HG02763 (cell line): ENCODE results near the gene ST6GALNAC3.
"Not testable (repeated sequence)": the region's sequence is repeated elsewhere in the genome, so short reads cannot be mapped to it uniquely, and the experiment has no call there.

Experiments used
- ATAC-seq: cut with Tn5 transposase; IDR thresholded peaks from one replicate; pipeline ENCODE4 v1.9.1; 2021; ENCODE audit warnings: mild to moderate bottlenecking, moderate library complexity; ENCODE audit not compliant: unreplicated experiment

The ST6GALNAC3 gene

DNA sequence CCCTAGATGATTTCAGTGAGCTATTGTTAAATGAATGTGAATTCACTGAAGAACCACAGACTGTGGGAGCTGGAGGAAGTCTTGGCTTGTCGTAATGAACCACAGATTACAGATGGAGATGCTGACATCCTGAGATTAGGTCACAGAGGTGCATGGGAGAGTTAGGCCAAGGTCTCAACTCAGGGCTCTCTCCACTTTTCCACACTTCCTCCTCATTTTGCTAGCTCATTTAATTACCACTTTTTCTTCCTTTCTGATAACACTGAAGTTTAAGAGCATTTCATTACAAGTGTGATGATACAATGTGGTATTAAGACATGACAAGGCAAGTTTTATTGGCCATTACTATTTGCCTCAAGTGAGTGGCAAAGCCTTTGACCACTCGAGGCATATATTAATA, 30.8 kb downstream of the ST6GALNAC3 start:
- no peak for ATAC-seq

GRCh38 chr1:76106251-76106650, 31.7 kb downstream of the ST6GALNAC3 start:
- no peak for ATAC-seq

- no peak for ATAC-seq
These were observed 32.2 kb downstream of the ST6GALNAC3 start for GRCh38 chr1:76106719-76107235.

DNA sequence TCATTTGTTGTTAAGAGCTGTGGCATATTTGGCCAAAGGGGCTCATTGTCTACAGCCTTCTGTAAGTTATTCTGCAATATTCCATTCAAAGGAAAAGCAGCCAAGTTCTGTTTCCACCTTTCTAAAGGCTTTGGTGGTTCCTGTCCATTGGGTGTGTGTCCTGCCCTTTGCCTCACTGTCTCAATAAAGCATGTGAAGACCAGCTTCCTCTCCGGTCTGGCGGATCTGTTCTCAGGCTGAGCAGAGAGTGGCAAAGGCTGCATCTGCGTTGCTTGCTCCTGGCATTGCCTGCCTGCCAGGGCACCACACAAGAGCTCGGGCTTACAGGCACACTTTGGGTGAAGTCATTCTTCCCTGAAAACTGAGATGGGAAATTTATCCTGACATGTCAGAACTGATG, 34.9 kb downstream of the ST6GALNAC3 start:
- ATAC-seq, result no peak

DNA sequence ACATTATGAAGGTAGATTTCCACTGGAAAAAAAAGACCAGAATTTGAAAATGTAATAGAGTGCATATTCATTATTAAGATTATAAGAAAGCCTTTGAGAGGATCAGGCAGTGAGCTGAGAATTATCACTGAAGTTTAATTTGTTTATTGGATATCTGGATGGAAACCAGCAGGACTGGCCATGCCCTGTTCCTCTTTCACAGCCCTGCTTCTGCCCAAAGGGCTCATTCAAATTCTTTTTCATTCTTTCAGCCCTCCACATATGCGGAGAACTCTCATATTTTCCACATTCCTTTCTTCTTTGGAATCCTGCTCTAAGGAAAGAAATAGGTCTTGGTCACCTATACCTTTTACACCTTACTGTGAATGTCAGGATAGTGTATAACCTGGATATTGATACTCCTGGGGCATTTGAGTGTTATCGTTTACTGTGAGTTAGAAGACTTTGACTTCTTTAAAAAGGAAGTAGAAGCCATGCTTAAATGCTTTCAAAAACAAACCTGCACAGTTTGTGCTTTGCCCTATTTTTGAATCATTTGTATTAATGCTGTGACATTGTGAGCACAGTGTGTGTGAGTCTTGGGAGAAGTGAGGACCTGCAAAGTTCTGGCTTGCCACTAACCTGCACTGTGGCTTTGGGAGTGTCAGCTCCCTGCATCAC, 35.5 kb downstream of the ST6GALNAC3 start:
- ATAC-seq, result no peak

- no peak for ATAC-seq
These were observed 36.1 kb downstream of the ST6GALNAC3 start for GRCh38 chr1:76110666-76111065.

DNA sequence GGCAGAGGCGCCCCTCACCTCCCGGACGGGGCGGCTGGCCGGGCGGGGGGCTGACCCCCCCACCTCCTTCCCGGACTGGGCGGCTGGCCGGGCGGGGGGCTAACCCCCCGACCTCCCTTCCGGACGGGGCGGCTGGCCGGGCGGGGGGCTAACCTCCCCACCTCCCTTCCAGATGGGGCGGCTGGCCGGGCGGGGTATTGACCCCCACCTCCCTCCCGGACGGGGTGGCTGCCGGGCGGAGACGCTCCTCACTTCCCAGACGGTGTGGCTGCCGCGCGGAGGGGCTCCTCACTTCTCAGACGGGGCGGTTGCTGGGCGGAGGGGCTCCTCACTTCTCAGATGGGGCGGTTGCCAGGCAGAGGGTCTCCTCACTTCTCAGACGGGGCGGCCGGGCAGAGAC, 37.8 kb downstream of the ST6GALNAC3 start:
- ATAC-seq, result not testable (repeated sequence)

DNA sequence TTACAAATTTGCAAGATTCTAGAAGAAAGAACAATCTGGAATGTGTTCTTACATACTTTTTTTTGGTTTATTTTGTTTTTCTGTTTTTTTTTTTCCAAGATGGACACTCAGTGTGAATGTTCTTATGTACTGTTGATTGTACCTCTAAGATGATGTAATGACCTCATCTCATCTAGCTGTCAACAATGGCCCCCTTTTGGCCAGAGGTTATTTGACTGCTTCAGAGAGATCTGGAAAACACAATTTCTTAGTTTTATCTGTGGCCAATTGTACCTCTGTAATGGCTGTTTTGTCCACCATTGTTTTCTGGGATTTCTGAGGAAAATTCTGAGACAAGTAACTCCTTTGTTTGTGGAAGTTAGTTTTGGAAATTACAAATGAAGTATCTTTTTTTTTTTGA, 38.9 kb downstream of the ST6GALNAC3 start:
- no peak for ATAC-seq

- ATAC-seq, result no peak
These were observed 40.6 kb downstream of the ST6GALNAC3 start for GRCh38 chr1:76115171-76115570.

DNA sequence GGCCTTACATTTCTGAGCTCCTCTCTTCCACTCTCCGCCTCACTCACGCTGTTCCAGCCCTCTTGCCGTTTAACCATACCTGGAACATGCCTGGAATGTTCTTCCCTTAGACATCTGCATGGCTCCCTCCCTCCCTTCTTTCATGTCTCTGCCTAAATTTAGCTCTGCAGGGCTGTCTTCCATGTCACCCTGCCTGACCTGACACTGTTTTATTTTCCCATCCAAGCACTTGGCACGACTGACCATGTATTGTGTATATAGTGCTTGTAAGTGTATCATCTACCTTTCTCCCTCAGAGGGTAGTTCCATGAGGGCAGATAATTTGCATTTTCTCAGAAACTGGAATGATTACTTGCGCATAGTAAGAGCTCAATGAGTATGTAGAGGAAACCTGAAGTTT, 47.3 kb downstream of the ST6GALNAC3 start:
- ATAC-seq, result no peak

- ATAC-seq, result no peak
These were observed 47.7 kb downstream of the ST6GALNAC3 start for GRCh38 chr1:76122271-76122670.

DNA sequence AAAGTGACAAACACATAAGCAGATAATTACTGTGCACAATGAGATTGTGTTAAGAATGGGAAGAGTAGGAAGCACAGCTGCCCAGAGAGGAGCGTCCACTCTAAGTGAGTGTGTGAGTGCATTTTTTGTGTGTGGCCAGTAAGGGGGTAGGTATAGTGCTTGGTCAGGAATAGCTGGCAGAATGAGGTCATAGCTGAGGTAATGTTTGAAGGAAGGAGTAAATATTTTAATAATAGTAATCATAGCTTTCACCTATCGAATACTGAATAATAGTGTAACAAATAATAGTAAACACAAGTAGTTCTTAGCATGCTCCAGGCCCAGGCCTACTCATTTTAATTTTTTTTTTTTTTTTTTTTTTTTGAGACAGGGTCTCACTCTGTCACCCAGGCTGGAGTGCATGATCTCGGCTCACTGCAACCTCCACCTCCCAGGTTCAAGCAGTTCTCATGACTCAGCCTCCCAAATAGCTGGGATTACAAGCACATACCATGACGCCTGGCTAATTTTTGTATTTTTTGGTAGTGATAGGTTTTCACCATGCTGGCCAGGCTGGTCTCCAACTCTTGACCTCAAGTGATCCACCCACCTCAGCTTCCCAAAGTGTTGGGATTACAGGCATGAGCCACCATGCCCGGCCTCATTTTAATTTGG, 49.0 kb downstream of the ST6GALNAC3 start:
- not testable (repeated sequence) for ATAC-seq

DNA sequence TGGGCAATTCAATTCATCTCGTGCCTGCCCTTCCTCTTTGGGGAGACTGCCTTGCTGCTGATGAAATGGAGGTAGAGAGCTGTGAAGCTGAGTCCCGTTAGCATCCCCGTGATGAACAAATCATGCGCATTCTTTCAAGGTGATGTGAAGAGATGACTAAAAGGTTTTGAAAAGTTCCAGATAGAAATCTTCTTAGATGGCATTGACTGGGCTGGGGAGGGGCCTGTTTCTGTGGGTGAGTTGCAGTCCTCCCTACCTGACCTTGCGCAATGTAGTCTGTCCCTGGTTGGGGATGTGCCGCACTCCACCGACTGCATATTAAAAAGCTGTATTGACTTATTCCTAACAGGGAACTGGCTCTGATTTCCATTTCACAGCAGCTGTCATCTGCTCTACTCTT, 49.6 kb downstream of the ST6GALNAC3 start:
- no peak for ATAC-seq

- no peak for ATAC-seq
These were observed 51.1 kb downstream of the ST6GALNAC3 start for GRCh38 chr1:76125473-76126219.

DNA sequence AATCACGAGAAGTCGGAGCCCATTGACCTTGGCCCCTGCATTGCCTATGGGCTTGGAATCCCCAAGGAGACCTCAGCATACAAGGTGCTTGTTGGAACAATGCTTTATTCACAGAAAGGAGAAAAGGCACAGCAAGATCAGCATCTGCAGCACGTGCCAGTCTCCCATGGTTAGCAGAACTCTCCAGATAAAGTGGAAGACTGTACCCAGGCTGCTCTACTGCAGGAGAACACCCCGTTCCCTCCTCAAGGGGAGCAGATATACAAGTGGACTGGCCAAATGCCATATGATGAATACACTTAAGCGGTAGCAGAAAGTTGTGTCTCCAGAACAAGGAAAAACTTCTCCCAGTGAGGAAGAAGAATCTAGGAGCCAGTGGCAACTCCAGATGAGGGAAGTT, 53.5 kb downstream of the ST6GALNAC3 start:
- no peak for ATAC-seq

DNA sequence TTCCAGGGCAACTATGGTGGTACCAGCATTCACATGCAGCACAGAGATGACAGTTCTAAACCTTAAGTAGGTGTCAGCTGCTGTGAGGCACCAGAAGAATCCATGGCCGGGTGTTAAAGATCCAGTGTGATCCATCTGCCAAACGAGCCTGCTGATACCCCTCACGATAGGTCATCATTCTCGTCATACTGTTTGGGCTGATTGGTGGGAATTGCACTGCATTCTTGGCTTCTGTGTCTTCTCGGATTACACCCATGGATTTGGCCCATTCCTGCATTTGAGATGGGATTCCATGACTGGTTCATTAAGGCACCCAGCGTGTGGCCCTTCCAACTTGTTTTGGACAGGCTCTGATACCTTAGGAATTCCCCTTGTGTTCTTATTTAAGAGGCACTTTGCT, 55.2 kb downstream of the ST6GALNAC3 start:
- ATAC-seq, result no peak

DNA sequence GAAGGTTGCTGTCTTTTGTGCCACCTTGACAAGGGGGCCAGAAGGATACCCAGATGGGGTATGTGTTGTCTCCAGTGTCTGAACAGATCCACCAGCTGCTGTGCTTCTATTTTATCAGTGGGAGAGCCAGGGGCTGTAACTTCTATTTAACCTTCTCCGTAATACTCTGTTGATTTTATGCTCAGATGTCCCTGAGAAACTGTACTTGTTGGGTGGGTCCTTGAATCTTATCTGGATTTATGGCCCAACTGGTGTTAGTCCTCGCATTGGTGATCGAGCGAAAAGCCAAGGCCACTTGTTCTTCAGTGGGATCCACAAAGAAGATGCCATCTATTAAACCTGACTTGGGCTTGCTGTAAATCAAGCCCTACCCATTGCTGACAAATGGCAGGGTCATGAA, 56.4 kb downstream of the ST6GALNAC3 start:
- no peak for ATAC-seq

- ATAC-seq, result no peak
These were observed 59.4 kb downstream of the ST6GALNAC3 start for GRCh38 chr1:76133977-76134376.

DNA sequence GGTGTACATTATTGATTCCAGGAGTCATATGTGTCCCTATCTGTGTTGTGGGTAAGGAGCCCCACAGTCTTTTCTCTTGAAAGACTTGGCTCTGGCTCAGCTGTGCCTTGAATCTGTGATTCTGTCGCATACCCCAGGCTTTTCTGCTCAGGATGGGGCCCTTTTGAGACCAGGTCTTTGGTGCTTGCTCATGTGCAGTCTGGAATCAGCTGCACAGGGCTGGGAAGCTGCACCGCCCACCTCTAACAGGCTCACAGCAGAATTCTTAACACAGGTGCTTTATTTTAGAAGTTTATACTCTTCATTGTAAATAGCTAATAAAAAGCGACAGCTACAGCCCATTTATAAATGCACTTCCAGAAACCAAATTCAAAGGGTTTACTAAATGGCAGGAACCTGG, 61.3 kb downstream of the ST6GALNAC3 start:
- no peak for ATAC-seq

- no peak for ATAC-seq
These were observed 62.3 kb downstream of the ST6GALNAC3 start for GRCh38 chr1:76136894-76137293.

GRCh38 chr1:76137746-76138145, 63.2 kb downstream of the ST6GALNAC3 start:
- no peak for ATAC-seq

GRCh38 chr1:76138217-76138616, 63.7 kb downstream of the ST6GALNAC3 start:
- ATAC-seq, result no peak
